Suprapubic skin (tissue), 4 donors: Measurements from ENCODE around the gene TMTC2.

Experiments
- CTCF ChIP-seq, 2 donors: fragments of 200-600 bp in 1 of 2; fragments of 450-650 bp in 1 of 2; sonication (generic) in 1 of 2; IDR thresholded peaks; one replicate each; pipeline ENCODE4 v1.5.1; 2016 to 2019; ENCODE audit warnings: antibody characterized with exemption in 2 of 2, mild to moderate bottlenecking in 1 of 2, moderate library complexity in 1 of 2
- EP300 ChIP-seq: sonication (generic); formaldehyde crosslinking; IDR thresholded peaks from one replicate; pipeline ENCODE4 v1.6.1; 2017; ENCODE audit warnings: antibody characterized with exemption
- POLR2AphosphoS5 ChIP-seq, 3 donors: sonication (generic); formaldehyde crosslinking; IDR thresholded peaks; one replicate each; pipeline ENCODE4 v1.6.1; 2017; ENCODE audit warnings: antibody characterized with exemption in 3 of 3

- TF ChIP-seq POLR2AphosphoS5 (IDR thresholded peaks at IDR 0.05) (no peak), CTCF (IDR thresholded peaks at IDR 0.05) (no peak), EP300 (no peak)
Observed at GRCh38 chr12:82852529-82852928, 165.8 kb downstream of the TMTC2 start.
